Heart right ventricle (tissue), 16 donors: ENCODE measurements around the gene KCTD1. TPM values are rescaled to one million over a fixed set of nuclear protein-coding genes. Genes with fewer than 3 reads are reported as not detected.

Source experiments
- ATAC-seq, 8 donors: fragments of 200-7000 bp; cut with Tn5 transposase; one replicate each; pipeline ENCODE4 v1.9.1; 2020; ENCODE audit warnings: mild to moderate bottlenecking in 8 of 8, moderate library complexity in 8 of 8, moderate number of reproducible peaks in 1 of 8
- DNase-seq, 2 donors: peaks; one replicate each; pipeline ENCODE4 v3.0.0-alpha.2; 2020
- H3K27ac ChIP-seq, 10 donors: fragments of 200-600 bp; sonication (generic) in 2 of 10; one replicate each; pipeline versions ENCODE4 v1.5.0 to v1.8.0; 2020 to 2022; ENCODE audit warnings: mild to moderate bottlenecking in 3 of 10
- H3K27me3 ChIP-seq, 7 donors: fragments of 200-600 bp; one replicate each; pipeline ENCODE4 v1.8.0; 2021 to 2022; ENCODE audit warnings: mild to moderate bottlenecking in 2 of 7
- H3K36me3 ChIP-seq, 9 donors: fragments of 200-600 bp; sonication (generic) in 1 of 9; one replicate each; pipeline versions ENCODE4 v1.5.0 to v1.8.0; 2020 to 2022; ENCODE audit warnings: mild to moderate bottlenecking in 2 of 9
- H3K4me1 ChIP-seq, 9 donors: fragments of 200-600 bp; sonication (generic) in 1 of 9; one replicate each; pipeline versions ENCODE4 v1.5.0 to v1.8.0; 2020 to 2022; ENCODE audit warnings: mild to moderate bottlenecking in 4 of 9
- H3K4me3 ChIP-seq, 10 donors: fragments of 200-600 bp; sonication (generic) in 2 of 10; one replicate each; pipeline versions ENCODE4 v1.5.0 to v1.8.0; 2020 to 2022; ENCODE audit warnings: mild to moderate bottlenecking in 7 of 10, moderate library complexity in 2 of 10
- H3K9me3 ChIP-seq, 11 donors: fragments of 200-600 bp in 10 of 11; sonication (generic) in 2 of 11; one replicate each; pipeline versions ENCODE4 v1.5.0 to v1.8.0; 2013 to 2022; ENCODE audit warnings: mild to moderate bottlenecking in 2 of 11, control low read depth in 1 of 11, moderate library complexity in 1 of 11
- WGBS, 2 donors: extraction: QIAGEN DNeasy Blood & Tissue Kit; methylation state at CpG; one replicate each; pipeline ENCODE4 v1.1.7; 2013; ENCODE audit warnings: inconsistent platforms in 1 of 2; 5-methylcytosine and 5-hydroxymethylcytosine counted together
- intact Hi-C, 10 donors: fragments of 100-400 bp; cut with DNase I; formaldehyde crosslinking; loops; one replicate each; pipeline versions ENCODE4 v1.11.1 to v1.14.2; 2022
- polyA plus RNA-seq, 2 donors: library from polyadenylated mRNA; stranded (reverse); fragments of 200-250 nt; gene quantifications; one replicate each; pipeline ENCODE4 v1.2.3, GENCODE V29; 2013
- total RNA-seq, 10 donors: library from RNA; stranded (reverse); fragmentation: NEBNext Ultra II Directional in 3 of 10; extraction: Animal tissue kit (Norgen Biotek cat#: 25700) in 3 of 10; gene quantifications; one replicate each; pipeline versions ENCODE4 v1.2.1 to v1.2.4, GENCODE V29; 2021 to 2023
- TF ChIP-seq, protein P1 (sequence below), 9 donors: fragments of 200-600 bp; sonication (generic) in 2 of 9; IDR thresholded peaks; one replicate each; pipeline versions ENCODE4 v1.5.0 to v1.8.0; 2021 to 2022; ENCODE audit warnings: antibody characterized with exemption in 9 of 9, mild to moderate bottlenecking in 5 of 9, moderate library complexity in 1 of 9
- donor health status: Arrhythmogenic right ventricular cardiomyopathy.
- donor health status: ischemic (EF 13 %, LVEDD 7.1; RV severe dilation, severe dysfunction).
- donor health status: healthy with polysubstance abuse.
- donor health status: DM: no; HTN: yes; CAD: no.
- donor health status: DM: no; HTN: no; CAD: no.
- donor health status: ischemic (EF 25% LVEDD 6.9; RV normal size, moderate dysfunction).
- donor health status: ischemic (EF 25% LVEDD 5.7; RV mildly dilated, moderate dysfunction).
- donor health status: healthy.
- donor health status: DM: yes; HTN: yes; CAD: no.
- donor health status: Ischemic cardiomyopathy.
- donor health status: ischemic (EF 35%, LVEDD 5.7; RV mildly dilated, moderate dysfunction).
- donor health status: nonischemic (EF 11% LVEDD 7.7; RV severe dilation, severe dysfunction).
- donor health status: DM: yes; HTN: yes; CAD: no.
- donor health status: PGD.
- donor health status: ischemic (EF 29% LVEDD 5.4; RV normal size, mild dysfunction).
- donor health status: nonischemic (EF 23%, LVEDD 6.1; RV moderate dilation, normal function).

The KCTD1 gene
- total and polyA plus RNA-seq, 12 donors: 7.5 to 16.7 (median 10.7) TPM

- DNase-seq (no peak), ATAC-seq (no peak)
- H3K27me3 ChIP-seq: no peaks in the 10 kb centered on the region
- TF ChIP-seq, protein P1, sequence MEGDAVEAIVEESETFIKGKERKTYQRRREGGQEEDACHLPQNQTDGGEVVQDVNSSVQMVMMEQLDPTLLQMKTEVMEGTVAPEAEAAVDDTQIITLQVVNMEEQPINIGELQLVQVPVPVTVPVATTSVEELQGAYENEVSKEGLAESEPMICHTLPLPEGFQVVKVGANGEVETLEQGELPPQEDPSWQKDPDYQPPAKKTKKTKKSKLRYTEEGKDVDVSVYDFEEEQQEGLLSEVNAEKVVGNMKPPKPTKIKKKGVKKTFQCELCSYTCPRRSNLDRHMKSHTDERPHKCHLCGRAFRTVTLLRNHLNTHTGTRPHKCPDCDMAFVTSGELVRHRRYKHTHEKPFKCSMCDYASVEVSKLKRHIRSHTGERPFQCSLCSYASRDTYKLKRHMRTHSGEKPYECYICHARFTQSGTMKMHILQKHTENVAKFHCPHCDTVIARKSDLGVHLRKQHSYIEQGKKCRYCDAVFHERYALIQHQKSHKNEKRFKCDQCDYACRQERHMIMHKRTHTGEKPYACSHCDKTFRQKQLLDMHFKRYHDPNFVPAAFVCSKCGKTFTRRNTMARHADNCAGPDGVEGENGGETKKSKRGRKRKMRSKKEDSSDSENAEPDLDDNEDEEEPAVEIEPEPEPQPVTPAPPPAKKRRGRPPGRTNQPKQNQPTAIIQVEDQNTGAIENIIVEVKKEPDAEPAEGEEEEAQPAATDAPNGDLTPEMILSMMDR (IDR thresholded peaks at IDR 0.05): no peak
- no peaks in the 10 kb centered on the region for H3K4me1 ChIP-seq
- H3K27ac ChIP-seq: no peak overlapping the region
- H3K36me3 ChIP-seq: no peaks in the 10 kb centered on the region
- H3K4me3 ChIP-seq: no peak overlapping the region
- no peaks in the 10 kb centered on the region for H3K9me3 ChIP-seq
- intact Hi-C loops: no loop called here
- WGBS, 2 donors: 91 to 94% methylated on average over 6 of the region's 6 CpGs
Measured at GRCh38 chr18:26422472-26423162, 125.7 kb downstream of the KCTD1 start.

- no peaks in the 10 kb centered on the region for H3K9me3 ChIP-seq
- H3K4me3 ChIP-seq: no peak overlapping the region
- ATAC-seq: no peak
- no peaks in the 10 kb centered on the region for H3K36me3 ChIP-seq
- 89 to 91% methylated on average over 9 of the region's 9 CpGs for WGBS, 2 donors
- no peaks in the 10 kb centered on the region for H3K27me3 ChIP-seq
- TF ChIP-seq, protein P1 (IDR thresholded peaks at IDR 0.05): no peak
- DNase-seq: no peak
- intact Hi-C loops: no loop called here
- no peak overlapping the region for H3K27ac ChIP-seq
- no peaks in the 10 kb centered on the region for H3K4me1 ChIP-seq
Measured at GRCh38 chr18:26421931-26422330, 126.4 kb downstream of the KCTD1 start.

DNA sequence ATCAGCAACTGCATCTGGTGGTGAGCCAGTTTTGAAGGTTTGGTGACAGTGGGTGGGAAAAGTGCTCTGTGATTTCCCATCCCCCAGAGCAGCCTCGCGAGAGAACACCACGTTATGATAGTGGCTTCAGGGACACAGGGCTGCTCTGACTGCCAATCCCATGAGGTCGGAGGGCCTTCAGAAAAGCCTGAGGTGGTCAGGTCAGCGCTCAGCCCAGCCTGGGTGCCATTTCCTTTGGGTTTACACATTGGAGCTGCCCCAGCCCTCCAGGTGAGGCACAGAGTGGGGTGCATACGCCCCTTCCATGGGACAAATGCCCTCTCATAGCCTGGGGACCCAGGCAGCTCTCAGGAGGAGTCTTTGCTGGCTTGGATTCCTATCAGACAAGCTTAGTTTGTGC, 126.8 kb downstream of the KCTD1 start:
- TF ChIP-seq, protein P1 (IDR thresholded peaks at IDR 0.05): no peak
- no peaks in the 10 kb centered on the region for H3K36me3 ChIP-seq
- H3K4me3 ChIP-seq: no peak overlapping the region
- intact Hi-C loops: no loop called here
- H3K4me1 ChIP-seq: no peaks in the 10 kb centered on the region
- no peaks in the 10 kb centered on the region for H3K9me3 ChIP-seq
- no peak for ATAC-seq
- no peak overlapping the region for H3K27ac ChIP-seq
- 73 to 87% methylated on average over 6 of the region's 6 CpGs for WGBS, 2 donors
- DNase-seq: no peak
- H3K27me3 ChIP-seq: no peaks in the 10 kb centered on the region

DNA sequence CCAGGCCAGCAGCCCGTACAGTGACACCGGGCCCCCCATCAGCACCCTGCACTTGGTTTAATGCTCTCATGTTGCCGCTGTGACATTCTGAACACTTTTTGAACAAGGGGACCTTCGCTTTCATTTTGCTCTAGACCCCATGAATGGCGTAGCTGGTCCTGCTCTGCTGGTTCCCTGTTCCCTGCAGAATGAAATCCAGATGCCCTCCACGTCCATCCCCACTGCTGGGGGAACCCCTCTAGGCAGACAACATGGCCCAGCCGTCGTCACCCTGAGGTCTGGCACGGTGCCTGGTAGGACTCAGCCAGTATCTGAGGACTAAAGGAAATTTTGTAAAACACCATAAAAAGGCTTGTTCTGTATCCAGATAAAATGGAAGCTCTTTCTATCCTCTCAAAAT, 128.6 kb downstream of the KCTD1 start:
- 68 to 71% methylated on average over 9 of the region's 9 CpGs for WGBS, 2 donors
- no peaks in the 10 kb centered on the region for H3K4me1 ChIP-seq
- DNase-seq: no peak
- H3K9me3 ChIP-seq: no peaks in the 10 kb centered on the region
- TF ChIP-seq, protein P1 (IDR thresholded peaks at IDR 0.05): no peak
- no peak for ATAC-seq
- no peak overlapping the region for H3K27ac ChIP-seq
- H3K27me3 ChIP-seq: no peaks in the 10 kb centered on the region
- intact Hi-C loops: no loop called here
- H3K36me3 ChIP-seq: no peaks in the 10 kb centered on the region
- H3K4me3 ChIP-seq: no peak overlapping the region
